Urinary bladder (tissue), 4 donors: ENCODE data around the gene ASF1A. TPM values are rescaled to one million over a fixed set of nuclear protein-coding genes. Genes with fewer than 3 reads are reported as not detected.

ENCODE experiments used
- DNase-seq: peaks from one replicate; pipeline ENCODE4 v3.0.0-alpha.2; 2015; ENCODE audit errors: extremely low spot score
- H3K27ac ChIP-seq: one replicate; pipeline ENCODE4 v1.5.1; 2013; ENCODE audit warnings: low read depth, mild to moderate bottlenecking, moderate library complexity
- H3K36me3 ChIP-seq: one replicate; pipeline ENCODE4 v1.6.1; 2013; ENCODE audit warnings: mild to moderate bottlenecking, moderate library complexity; ENCODE audit not compliant: insufficient read depth
- H3K4me1 ChIP-seq: one replicate; pipeline ENCODE4 v1.6.1; 2013; ENCODE audit warnings: mild to moderate bottlenecking, moderate library complexity; ENCODE audit not compliant: insufficient read depth
- H3K4me3 ChIP-seq: one replicate; pipeline ENCODE4 v1.5.1; 2013; ENCODE audit warnings: low read depth, low read length
- WGBS: extraction: QIAGEN DNeasy Blood & Tissue Kit; methylation state at CpG from one replicate; pipeline ENCODE4 v1.1.7; 2013; 5-methylcytosine and 5-hydroxymethylcytosine counted together
- polyA plus RNA-seq: library from polyadenylated mRNA; stranded (reverse); fragments of 200-250 nt; gene quantifications from one replicate; pipeline ENCODE4 v1.2.3, GENCODE V29; 2013
- total RNA-seq: library from RNA; depleted of rRNA; stranded (reverse); fragments of >200 nt; gene quantifications from one replicate; pipeline ENCODE4 v1.2.3, GENCODE V29; 2014
- donor health status: healthy with polysubstance abuse.
- donor health status: healthy.

The ASF1A gene
- total and polyA plus RNA-seq, 2 donors, result 16.4 to 36.3 TPM

DNA sequence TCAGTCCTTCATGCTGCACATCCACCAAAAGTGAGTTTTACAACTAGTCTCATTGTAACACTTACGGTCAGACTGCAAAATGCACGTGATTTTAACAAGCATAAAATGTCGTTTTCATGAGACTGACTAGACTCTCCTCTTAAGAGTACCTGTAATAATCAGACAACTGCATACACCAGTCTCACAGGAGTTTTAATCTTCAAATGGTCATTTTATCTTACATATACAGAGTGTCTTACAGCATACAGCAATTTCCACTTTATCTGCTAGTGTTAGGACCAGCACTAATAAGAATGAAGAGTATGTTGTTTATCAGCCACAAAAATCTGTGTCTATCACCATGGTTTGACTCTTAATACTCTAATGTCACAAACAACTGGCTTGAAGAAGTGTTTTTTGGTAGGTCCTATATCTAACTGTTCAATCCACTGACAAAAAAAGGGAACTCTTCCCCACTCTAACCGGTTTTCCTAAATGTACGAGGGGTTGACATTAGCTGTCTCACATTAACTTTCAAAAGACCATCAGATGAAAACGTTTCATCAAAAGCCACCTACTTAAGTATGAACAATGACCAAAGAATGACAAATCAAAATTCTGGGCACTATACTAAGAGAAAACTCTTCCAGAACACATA lies 1.5 kb upstream of the ASF1A start:
- peaks cover 4% of the 10 kb centered on the region for H3K4me1 ChIP-seq
- 20% methylated on average over 6 of the region's 6 CpGs for WGBS
- H3K27ac ChIP-seq, result peak overlapping the region; percentile 90
- H3K36me3 ChIP-seq, result no peaks in the 10 kb centered on the region
- DNase-seq, result no peak
- peak overlapping the region; percentile 92 for H3K4me3 ChIP-seq

DNA sequence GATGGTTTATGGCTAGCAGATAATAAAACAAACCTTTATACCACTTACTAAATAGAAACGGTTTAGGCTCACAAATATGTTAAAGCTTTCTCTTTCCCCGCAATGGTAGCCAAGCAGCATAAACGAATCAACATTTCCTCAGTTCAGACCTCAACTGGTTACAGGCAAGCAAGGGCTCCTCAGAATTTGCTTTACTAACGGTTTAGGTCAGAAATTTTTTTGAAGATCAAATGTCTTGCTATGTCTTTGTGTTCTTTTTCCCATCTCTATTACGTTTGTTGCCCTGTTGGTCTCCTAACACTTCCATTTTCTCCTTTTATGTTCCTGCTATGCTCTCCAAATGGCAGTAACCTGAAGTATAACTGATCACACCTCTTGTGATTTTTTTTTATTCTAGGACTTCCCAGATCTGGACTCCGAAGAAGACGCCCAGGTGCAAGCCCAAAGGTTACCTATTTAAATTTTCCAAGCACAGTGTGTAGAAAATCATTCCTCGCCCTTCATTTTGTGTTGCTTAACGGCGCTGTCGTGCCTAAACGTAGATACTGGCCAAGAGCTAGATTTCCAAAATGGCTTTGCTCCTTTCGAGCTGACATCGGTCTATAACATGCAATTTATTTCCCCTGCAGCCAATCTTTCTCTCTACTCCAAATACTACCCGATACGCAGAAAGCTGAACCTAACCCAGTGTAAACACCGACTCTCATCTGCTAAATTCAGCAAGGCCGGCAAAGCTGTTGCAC lies 717 bp upstream of the ASF1A start:
- Histone ChIP-seq H3K36me3 (no peaks in the 10 kb centered on the region), H3K4me1 (peaks cover 4% of the 10 kb centered on the region), H3K4me3 (peak overlapping the region; percentile 92), H3K27ac (peak overlapping the region; percentile 90)
- under 1% methylated on average over 18 of the region's 18 CpGs for WGBS
- DNase-seq, result no peak

DNA sequence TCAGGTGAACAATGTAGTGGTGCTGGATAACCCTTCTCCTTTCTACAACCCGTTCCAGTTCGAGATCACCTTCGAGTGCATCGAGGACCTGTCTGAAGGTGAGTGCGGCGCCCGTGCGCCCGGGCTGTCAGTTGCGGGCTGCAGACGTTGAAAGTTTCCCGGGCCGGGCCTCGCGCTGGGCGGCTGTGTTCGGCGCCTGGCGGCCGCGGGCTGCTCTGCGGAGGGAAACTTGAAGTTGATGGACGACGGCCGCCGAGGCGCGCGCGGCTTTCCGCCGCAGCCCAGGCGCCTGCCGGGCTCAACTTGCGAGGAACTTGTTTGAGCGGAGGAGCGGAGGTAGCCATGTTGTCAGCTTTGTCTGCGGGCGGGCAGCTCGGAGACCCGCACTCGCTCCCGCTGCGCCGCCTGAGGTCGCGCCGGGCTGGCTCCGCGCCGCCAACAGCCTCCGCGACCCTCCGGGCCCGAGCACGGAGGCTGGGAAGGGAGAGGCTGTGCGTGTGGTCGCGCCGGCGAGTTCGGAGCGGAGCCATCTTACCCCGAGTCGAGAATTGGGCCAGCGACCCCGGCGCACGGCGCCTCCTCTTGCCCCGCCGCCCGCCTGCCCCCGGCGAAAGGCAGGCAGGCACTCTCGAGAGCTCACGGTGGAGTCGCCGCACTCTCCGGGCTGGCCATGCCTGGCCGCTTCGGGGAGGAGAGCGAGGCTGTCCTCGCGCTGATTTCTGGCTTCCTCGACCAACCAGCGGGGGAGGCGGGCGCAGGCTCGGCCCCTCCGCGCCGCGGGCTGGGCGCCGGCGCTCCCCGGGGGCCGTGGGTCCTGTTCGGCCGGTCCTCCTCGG lies 691 bp downstream of the ASF1A start:
- H3K4me1 ChIP-seq, result peaks cover 6% of the 10 kb centered on the region
- under 1% methylated on average over 102 of the region's 102 CpGs for WGBS
- H3K36me3 ChIP-seq, result no peaks in the 10 kb centered on the region
- H3K4me3 ChIP-seq, result peak overlapping the region; percentile 92
- H3K27ac ChIP-seq, result peak overlapping the region; percentile 94
- DNase-seq, result no peak

DNA sequence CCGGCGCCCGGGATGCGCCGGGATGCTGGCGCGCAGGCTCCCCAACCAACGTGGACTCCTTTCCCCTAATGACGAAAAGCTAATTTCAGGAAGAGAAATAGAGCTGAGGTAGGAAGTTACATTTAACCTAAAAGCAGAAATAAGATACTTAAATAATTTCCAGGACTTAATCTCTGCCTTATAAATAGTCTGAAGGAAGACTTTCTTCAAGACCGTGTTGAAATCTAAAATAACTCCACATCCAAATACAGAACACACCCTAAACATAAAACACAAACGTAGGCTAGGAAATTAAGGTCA lies 1.3 kb downstream of the ASF1A start:
- H3K4me1 ChIP-seq, result peaks cover 5% of the 10 kb centered on the region
- 0% methylated on average over 11 of the region's 11 CpGs for WGBS
- no peak for DNase-seq

DNA sequence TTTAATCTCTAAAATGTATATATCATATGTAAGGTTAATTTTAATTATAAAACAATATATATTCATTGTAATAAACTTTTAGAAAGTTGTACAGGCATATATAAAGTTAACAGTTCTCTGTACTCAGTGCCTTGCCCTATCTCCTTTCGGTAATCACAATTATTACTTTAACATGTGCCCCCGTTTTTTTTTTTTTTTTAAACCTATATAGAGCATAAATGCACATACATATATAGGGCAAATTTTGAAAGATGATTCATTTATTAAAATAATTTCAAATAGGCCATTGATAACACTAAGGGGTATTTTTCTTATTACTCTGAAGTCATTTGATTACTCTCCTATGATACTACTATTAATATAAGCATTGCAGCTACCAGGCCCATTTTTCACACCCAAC lies 1.9 kb downstream of the ASF1A start:
- WGBS, result 45% methylated on average over 2 of the region's 2 CpGs

More for the DNA sequence above, 1.3 kb downstream of the ASF1A start:
- H3K36me3 ChIP-seq, result no peaks in the 10 kb centered on the region
- peak overlapping the region; percentile 92 for H3K4me3 ChIP-seq
- peak overlapping the region; percentile 94 for H3K27ac ChIP-seq

DNA sequence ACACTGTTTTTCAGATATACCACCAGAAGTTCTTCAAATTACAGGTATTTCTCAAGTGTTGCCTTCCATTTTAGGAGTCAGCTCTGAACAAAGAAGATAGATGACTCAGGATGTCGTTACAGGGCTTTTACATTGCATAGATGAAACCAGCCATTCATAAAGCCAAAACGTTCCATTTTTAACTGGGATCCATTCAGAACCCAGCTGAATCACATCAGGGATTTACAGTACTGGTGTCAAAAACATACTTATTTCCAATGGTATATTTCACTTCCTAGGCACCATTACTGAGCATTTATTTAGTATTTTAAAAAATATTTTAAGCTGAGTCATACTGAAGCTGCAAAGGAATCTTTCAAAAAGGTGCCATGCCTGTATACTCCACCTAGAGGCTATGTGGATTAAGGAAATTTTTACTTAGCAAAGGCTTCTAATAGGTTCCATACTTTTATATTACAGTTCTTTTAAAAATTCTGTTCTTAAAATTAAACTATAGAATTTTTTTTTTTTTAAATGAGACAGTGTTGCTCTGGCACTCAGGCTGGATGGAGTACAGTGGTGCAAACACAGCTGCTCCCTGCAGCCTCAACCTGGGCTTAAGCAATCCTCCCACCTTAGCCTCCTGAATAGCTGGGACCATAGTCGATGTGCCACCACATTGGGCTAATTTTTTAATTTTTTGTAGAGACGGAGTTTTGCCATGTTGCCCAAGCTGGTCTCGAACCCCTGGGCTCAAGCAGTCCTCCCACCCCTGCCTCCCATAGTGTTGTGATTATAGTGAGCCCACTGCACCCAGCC lies 2.6 kb downstream of the ASF1A start:
- no peak overlapping the region for H3K27ac ChIP-seq
- whole genome bisulfite sequencing, result 71% methylated on average over 5 of the region's 5 CpGs
- H3K4me3 ChIP-seq, result no peak overlapping the region
- no peaks in the 10 kb centered on the region for H3K36me3 ChIP-seq
- peaks cover 5% of the 10 kb centered on the region for H3K4me1 ChIP-seq
- no peak for DNase-seq

More for the DNA sequence above, 1.9 kb downstream of the ASF1A start:
- H3K4me3 ChIP-seq, result no peak overlapping the region
- H3K36me3 ChIP-seq, result no peaks in the 10 kb centered on the region
- DNase-seq, result no peak
- H3K27ac ChIP-seq, result no peak overlapping the region
- H3K4me1 ChIP-seq, result peaks cover 5% of the 10 kb centered on the region

DNA sequence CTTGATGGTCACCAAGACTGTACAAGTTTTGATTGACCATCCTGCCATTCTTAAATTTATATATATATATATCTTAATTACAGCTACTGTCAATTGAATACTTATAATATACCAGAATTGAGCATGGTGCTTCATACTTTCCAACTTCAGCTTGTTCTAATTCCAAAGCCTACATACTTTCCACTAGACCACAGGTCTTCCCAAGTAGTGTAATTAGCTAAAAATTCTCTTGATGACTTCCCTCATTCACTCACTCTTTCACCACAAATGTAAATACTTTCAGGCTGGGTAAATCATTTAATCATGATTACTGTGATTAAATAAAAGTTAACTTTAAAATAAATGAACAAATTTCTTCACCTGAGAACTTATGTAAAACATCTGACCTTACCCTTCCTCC lies 3.4 kb downstream of the ASF1A start:
- Histone ChIP-seq H3K36me3 (no peaks in the 10 kb centered on the region), H3K4me3 (no peak overlapping the region), H3K4me1 (peaks cover 5% of the 10 kb centered on the region), H3K27ac (no peak overlapping the region)
- DNase-seq, result no peak

DNA sequence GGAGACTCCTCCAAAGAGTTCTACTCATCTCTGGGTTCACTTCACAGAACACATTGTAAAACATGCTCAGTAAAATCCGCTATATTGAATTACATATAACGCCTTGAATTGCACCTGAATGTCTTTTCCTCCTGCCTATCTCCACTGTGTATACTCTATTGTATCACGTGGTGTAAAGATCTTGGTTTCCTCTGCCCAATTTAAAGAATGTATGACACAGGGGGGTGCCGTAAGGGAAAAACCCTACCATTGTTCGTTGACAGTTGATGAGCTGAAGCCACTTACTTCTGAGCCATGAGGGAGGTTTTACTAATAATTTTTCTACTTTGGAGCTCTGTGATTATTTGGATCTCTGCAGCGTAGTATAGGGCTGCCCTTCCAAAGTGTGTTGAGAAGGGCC lies 6.0 kb downstream of the ASF1A start:
- no peaks in the 10 kb centered on the region for H3K36me3 ChIP-seq
- DNase-seq, result no peak
- no peak overlapping the region for H3K4me3 ChIP-seq
- peaks cover 5% of the 10 kb centered on the region for H3K4me1 ChIP-seq
- H3K27ac ChIP-seq, result no peak overlapping the region
- 74% methylated on average over 6 of the region's 6 CpGs for WGBS

DNA sequence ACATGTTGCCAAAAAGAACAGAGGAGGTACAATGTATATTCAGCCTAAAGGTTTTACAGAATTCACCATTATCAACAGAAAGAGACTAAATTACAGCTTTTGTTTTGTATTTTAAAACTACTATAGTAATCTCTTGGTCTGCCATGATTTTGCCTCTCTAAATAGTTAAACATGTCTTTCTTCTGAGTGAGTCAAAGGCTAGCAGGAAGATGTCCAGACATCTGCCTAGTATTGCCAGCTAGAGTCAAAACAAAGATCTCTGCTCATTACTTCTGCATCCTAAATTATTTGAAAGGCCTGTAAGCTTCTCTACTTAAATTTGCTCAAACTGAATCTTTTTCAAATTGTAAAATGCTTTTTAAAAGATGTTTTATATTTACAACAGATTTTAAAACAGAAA lies 8.8 kb downstream of the ASF1A start:
- no peak for DNase-seq
- H3K4me3 ChIP-seq, result no peak overlapping the region
- no peaks in the 10 kb centered on the region for H3K36me3 ChIP-seq
- no peak overlapping the region for H3K27ac ChIP-seq
- peaks cover 2% of the 10 kb centered on the region for H3K4me1 ChIP-seq

DNA sequence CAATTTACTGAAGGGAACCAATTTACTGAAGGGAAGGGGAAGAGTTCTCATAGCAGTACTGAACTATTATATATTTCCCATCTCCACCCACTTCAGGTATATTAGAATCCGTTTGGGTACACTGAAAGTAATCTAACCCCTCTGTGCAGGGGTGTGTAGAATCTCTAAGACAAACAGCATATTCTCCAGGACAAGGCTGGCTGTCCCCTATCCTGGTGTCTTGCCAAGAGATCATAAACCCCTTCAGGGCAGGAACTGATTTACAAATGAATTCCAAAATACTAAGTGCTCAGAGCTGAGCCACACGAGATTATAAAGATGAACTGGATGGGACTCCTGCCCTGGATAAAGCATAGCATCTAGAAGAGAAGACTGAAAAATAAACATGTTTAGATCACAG lies 9.2 kb downstream of the ASF1A start:
- no peak overlapping the region for H3K27ac ChIP-seq
- DNase-seq, result no peak
- WGBS, result 53% methylated on average over 2 of the region's 2 CpGs
- no peak overlapping the region for H3K4me3 ChIP-seq
- peaks cover 2% of the 10 kb centered on the region for H3K4me1 ChIP-seq
- no peaks in the 10 kb centered on the region for H3K36me3 ChIP-seq

DNA sequence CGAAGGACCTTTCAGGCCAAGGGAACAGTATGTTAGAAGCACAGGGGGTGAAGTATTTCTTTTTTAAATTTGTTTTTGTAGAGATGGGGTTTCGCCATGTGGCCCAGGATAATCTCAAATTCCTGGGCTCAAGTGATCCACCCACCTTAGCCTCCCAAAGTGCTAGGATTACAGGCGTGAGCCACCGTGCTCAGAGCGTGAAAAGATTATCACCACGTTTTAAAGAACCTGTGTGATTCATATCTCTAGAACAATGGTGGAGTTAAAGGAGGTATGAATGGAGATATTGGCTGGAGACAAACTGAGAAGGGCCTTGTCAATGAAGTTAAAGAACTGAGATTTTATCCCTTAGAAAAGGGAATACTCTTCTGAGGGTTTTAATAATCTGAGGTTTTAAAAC lies 9.7 kb downstream of the ASF1A start:
- Histone ChIP-seq H3K27ac (no peak overlapping the region), H3K36me3 (no peaks in the 10 kb centered on the region), H3K4me3 (no peak overlapping the region), H3K4me1 (peaks cover 2% of the 10 kb centered on the region)
- 92% methylated on average over 6 of the region's 6 CpGs for WGBS
- no peak for DNase-seq

DNA sequence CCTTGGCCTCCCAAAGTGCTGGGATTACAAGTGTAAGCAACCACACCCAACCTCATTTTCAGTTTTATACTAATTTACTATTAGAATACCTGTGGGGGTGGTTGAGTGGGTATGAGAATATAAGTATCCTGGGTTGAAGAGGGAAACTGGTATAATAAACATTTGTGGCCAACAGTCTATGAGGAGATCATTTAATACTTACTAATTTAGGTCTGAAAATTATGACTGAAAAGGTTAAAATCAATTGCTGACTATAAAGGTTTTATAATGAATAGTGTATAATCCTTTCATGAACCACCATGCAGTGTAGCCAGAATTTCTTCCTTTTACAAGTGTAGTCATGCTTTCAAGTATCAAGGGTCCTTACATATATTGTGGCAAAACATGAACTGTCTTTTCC lies 11.1 kb downstream of the ASF1A start:
- H3K4me3 ChIP-seq, result no peak overlapping the region
- H3K4me1 ChIP-seq, result no peaks in the 10 kb centered on the region
- no peak for DNase-seq
- no peak overlapping the region for H3K27ac ChIP-seq
- no peaks in the 10 kb centered on the region for H3K36me3 ChIP-seq

DNA sequence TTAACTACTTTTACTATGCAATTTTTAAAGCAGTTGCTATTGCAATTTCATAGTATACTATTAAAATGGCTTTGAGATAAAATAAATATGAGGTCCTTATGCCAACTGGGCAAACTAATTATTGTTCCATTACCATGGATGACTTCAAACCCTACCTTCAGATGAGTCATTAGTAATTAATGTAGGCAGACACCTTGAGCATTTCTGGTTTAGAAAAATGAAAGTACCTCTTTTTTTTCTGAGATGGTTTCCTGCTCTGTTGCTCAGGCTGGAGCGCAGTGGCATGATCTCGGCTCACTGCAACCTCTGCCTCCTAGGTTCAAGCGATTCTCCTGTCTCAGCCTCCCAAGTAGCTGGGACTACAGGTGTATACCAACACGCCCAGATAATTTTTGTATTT lies 11.9 kb downstream of the ASF1A start:
- DNase-seq, result no peak
- Histone ChIP-seq H3K4me1 (no peaks in the 10 kb centered on the region), H3K36me3 (no peaks in the 10 kb centered on the region), H3K4me3 (no peak overlapping the region), H3K27ac (no peak overlapping the region)
- 97% methylated on average over 4 of the region's 4 CpGs for WGBS
